Activated T-cell treated with anti-CD3 and anti-CD28 coated beads, Interleukin-2, amount 50 U/mL, for 72 hours (primary cell): ENCODE measurements around the gene FADS6. TPM values are rescaled to one million over a fixed set of nuclear protein-coding genes. Genes with fewer than 3 reads are reported as not detected.

Experiments
- ATAC-seq, 2 donors: fragments of 150-1000 bp; cut with Tn5 transposase; replicated peaks in 1 of 2; 2 replicates each; pipeline ENCODE4 v1.10.0; 2021; ENCODE audit warnings: moderate library complexity in 2 of 2, mild to moderate bottlenecking in 1 of 2
- DNase-seq, 2 donors: peaks; one replicate each; pipeline ENCODE4 v3.0.0; 2021 to 2022; ENCODE audit warnings: mixed read lengths in 1 of 2
- H3K27ac Mint-ChIP-seq: one replicate; pipeline ENCODE4 v1.8.0; 2022; ENCODE audit warnings: mild to moderate bottlenecking, moderate library complexity, mixed read lengths
- H3K27me3 Mint-ChIP-seq: one replicate; pipeline ENCODE4 v1.8.0; 2022; ENCODE audit warnings: low read depth, mixed read lengths
- H3K36me3 Mint-ChIP-seq, 2 donors: one replicate each; pipeline ENCODE4 v1.8.0; 2022; ENCODE audit warnings: mixed read lengths in 2 of 2, mild to moderate bottlenecking in 1 of 2; ENCODE audit not compliant: insufficient read depth in 2 of 2
- H3K4me1 Mint-ChIP-seq: one replicate; pipeline ENCODE4 v1.8.0; 2022; ENCODE audit warnings: low read depth, mixed read lengths
- H3K4me3 Mint-ChIP-seq, 2 donors: one replicate each; pipeline ENCODE4 v1.8.0; 2022; ENCODE audit warnings: mild to moderate bottlenecking in 2 of 2, mixed read lengths in 2 of 2, moderate library complexity in 2 of 2
- H3K9me3 Mint-ChIP-seq, 2 donors: one replicate each; pipeline ENCODE4 v1.8.0; 2022; ENCODE audit warnings: mixed read lengths in 2 of 2
- total RNA-seq, 2 donors: library from RNA; stranded (reverse); gene quantifications; one replicate each; pipeline ENCODE4 v1.2.3, GENCODE V29; 2022

The FADS6 gene
- total RNA-seq, 2 donors from 2014 or later = not detected

DNA sequence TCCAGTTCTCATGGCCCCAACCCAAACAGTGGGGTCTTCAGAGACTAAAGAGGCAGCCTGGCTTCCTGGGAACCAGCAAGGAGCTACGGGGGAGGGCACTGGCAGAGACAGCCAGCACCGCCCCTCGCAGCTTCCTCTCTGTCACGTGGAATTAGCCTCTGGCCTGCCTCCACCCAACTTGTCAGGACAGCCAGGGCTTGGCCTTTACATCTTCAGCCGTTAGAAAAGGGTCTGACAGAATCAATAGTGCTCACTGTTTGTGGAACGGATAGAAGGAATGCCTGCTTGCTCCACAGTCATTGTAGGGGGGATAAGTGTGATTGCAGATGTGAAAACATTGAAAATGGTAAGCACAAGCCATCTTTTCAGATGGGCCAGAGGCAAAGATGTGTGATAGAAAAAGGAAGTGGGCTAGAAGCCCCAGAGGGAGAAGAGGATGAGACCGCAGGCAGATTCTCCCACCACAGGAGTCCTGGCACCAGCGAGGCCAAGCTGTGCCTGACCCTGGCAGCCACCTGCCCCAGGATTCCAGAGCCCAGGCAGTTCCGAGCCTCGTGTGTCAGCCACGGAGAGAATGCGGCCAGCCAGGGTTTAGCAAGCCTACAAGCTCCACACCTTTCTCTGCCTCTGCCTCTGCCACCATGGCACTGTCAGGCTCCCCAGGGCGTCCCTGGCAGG is 52.3 kb downstream of the FADS6 start:
- ATAC-seq (no peak), DNase-seq (no peak)
- no peaks in the 10 kb centered on the region for H3K36me3 Mint-ChIP-seq
- peaks cover 17% of the 10 kb centered on the region for H3K27me3 Mint-ChIP-seq
- H3K27ac Mint-ChIP-seq = no peak overlapping the region
- no peak overlapping the region for H3K4me3 Mint-ChIP-seq
- peaks cover 22% of the 10 kb centered on the region for H3K4me1 Mint-ChIP-seq
- no peaks in the 10 kb centered on the region for H3K9me3 Mint-ChIP-seq

GRCh38 chr17:74839990-74840852 is 53.2 kb downstream of the FADS6 start:
- ATAC-seq = peak; percentile 25 to 42
- H3K27ac Mint-ChIP-seq = no peak overlapping the region

DNA sequence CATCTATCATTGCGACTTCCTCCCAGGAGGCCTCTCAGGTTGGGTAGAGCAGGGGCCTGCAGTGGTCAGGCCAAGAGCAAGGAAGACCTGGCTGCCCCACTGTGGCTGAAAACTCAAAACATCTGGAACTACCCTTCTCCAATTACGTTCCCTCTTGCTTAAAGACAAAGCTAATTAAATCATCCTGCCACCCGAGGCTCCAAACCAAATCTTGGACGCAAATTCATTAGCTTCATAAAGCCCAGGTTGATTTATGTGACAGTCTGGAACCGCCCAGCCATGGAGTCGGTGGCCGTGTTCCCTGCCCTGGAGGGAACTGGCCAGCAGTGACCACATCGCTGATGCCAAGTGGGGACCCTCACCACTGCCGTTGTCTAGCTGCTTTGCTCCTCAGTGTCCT is 55.2 kb downstream of the FADS6 start:
- Mint-ChIP-seq H3K4me3 (no peak overlapping the region), H3K9me3 (no peaks in the 10 kb centered on the region), H3K27me3 (peaks cover 7% of the 10 kb centered on the region), H3K36me3 (no peaks in the 10 kb centered on the region), H3K27ac (no peak overlapping the region), H3K4me1 (peaks cover 22% of the 10 kb centered on the region)
- DNase-seq (no peak), ATAC-seq (no peak)

More at GRCh38 chr17:74839990-74840852, 53.2 kb downstream of the FADS6 start:
- H3K4me3 Mint-ChIP-seq = no peak overlapping the region
- H3K36me3 Mint-ChIP-seq = no peaks in the 10 kb centered on the region
- no peaks in the 10 kb centered on the region for H3K9me3 Mint-ChIP-seq
- H3K27me3 Mint-ChIP-seq = peaks cover 17% of the 10 kb centered on the region
- DNase-seq = no peak
- peaks cover 22% of the 10 kb centered on the region for H3K4me1 Mint-ChIP-seq

- Mint-ChIP-seq H3K27ac (no peak overlapping the region), H3K4me3 (no peak overlapping the region), H3K9me3 (no peaks in the 10 kb centered on the region), H3K4me1 (peaks cover 22% of the 10 kb centered on the region), H3K36me3 (no peaks in the 10 kb centered on the region), H3K27me3 (peaks cover 7% of the 10 kb centered on the region)
- ATAC-seq (no peak), DNase-seq (no peak)
These were observed 56.6 kb downstream of the FADS6 start for GRCh38 chr17:74836691-74837467.

DNA sequence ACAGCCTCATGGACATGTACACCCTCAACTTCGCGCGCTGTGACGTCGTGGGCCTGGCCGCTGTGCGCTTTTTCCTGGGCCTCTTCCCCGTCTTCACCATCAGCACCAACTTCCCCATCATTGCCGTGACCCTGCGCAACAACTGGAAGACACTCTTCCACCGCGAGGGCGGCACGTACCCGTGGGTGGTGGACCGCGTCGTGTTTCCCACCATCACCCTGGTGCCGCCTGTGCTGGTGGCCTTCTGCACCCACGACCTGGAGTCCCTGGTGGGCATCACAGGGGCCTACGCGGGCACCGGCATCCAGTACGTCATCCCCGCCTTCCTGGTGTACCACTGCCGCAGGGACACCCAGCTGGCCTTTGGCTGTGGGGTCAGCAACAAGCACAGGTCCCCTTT is 57.2 kb downstream of the FADS6 start:
- Mint-ChIP-seq H3K9me3 (no peaks in the 10 kb centered on the region), H3K4me1 (peaks cover 17% of the 10 kb centered on the region), H3K4me3 (no peak overlapping the region), H3K27ac (no peak overlapping the region), H3K27me3 (peaks cover 5% of the 10 kb centered on the region), H3K36me3 (no peaks in the 10 kb centered on the region)
- DNase-seq = no peak
- ATAC-seq = no peak

- Mint-ChIP-seq H3K27me3 (no peaks in the 10 kb centered on the region), H3K4me3 (no peak overlapping the region), H3K4me1 (no peaks in the 10 kb centered on the region), H3K9me3 (no peaks in the 10 kb centered on the region), H3K36me3 (no peaks in the 10 kb centered on the region), H3K27ac (no peak overlapping the region)
- ATAC-seq = no peak
- DNase-seq = no peak
These were observed 59.7 kb downstream of the FADS6 start for GRCh38 chr17:74833501-74834377.

DNA sequence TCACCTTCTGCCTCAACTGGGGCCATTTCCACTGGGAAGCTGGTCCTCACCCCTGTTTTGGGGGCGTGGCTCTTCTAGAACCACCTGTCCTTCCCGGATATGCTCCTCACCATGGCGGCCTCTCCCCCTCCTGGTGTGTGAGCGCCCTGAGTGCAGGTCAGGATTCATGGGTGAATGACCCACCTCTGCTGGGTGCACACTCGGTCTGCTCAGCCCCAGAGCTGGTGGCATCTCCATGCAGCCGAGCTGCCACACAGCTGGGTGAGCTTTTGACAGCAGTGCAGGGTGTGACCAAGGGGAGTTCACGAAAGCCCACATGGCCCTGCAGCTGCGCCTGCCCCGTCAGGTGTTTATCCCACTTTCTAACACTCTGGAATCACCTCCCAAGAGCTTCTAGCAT is 61.0 kb downstream of the FADS6 start:
- ATAC-seq = no peak
- Mint-ChIP-seq H3K36me3 (no peaks in the 10 kb centered on the region), H3K9me3 (no peaks in the 10 kb centered on the region), H3K27me3 (no peaks in the 10 kb centered on the region), H3K4me1 (no peaks in the 10 kb centered on the region), H3K4me3 (no peak overlapping the region), H3K27ac (no peak overlapping the region)
- DNase-seq = no peak

DNA sequence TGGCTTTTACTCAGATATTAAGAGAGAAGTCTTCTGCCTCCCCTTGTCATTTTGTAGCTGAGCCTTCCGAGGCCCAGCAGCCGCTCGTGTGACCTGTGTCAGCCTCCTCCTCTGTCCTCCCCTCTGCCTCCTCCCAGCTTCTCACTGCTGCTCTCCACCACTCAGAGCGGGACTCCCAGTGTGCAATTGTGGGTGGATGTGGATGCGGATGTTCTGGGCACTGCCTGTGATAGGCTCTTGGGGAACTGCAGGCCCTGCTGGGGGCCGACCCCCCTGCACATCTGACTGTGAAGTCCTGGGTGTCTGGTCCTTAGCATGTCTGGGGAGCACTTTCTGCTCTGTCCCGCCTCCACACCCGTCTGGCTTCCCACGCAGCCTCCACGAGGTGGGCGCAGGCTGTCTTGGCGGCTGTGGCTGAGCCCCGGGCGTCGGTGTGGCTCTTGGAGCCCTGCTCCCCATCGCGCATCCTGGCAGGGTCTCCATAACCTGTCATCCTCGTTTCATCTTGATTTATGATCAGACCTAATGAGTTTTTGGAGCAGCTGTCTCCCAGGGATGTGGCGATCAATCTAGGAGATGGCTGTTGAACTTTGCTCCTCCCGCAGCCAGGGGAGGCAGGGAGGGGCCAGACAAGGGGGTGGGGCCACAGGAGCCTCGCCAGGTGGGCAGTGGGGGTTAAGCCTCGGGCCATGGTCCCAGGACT is 61.8 kb downstream of the FADS6 start:
- H3K27me3 Mint-ChIP-seq = no peaks in the 10 kb centered on the region
- H3K4me1 Mint-ChIP-seq = no peaks in the 10 kb centered on the region
- H3K36me3 Mint-ChIP-seq = no peaks in the 10 kb centered on the region
- no peak overlapping the region for H3K27ac Mint-ChIP-seq
- ATAC-seq = no peak
- no peak for DNase-seq
- H3K4me3 Mint-ChIP-seq = no peak overlapping the region
- H3K9me3 Mint-ChIP-seq = no peaks in the 10 kb centered on the region

GRCh38 chr17:74830861-74831260 is 62.6 kb downstream of the FADS6 start:
- Mint-ChIP-seq H3K9me3 (no peaks in the 10 kb centered on the region), H3K27me3 (no peaks in the 10 kb centered on the region), H3K27ac (no peak overlapping the region), H3K4me1 (no peaks in the 10 kb centered on the region), H3K36me3 (no peaks in the 10 kb centered on the region), H3K4me3 (no peak overlapping the region)
- ATAC-seq = no peak
- DNase-seq = no peak

DNA sequence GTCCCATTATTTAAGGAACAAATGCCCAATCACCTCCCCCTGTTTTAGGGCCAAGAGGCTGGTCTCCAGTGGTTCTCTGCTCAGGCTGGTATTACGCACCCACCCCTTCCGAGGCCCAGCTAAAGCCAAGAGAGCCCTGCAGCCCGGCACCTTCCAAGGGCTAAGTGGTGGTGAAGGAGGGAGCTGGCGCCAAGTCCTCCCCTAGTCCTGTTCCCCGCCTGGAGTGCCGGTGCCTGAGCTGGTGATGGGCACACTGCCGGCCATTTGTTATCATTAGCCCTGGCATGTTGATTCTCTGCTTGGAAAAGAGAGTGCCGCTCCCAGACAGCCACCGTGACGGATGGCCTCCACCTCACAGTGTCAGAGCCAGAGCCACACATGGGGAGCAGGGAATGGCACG is 65.6 kb downstream of the FADS6 start:
- no peak overlapping the region for H3K4me3 Mint-ChIP-seq

More for the DNA sequence above, 65.6 kb downstream of the FADS6 start:
- H3K4me1 Mint-ChIP-seq = no peaks in the 10 kb centered on the region
- no peak for ATAC-seq
- H3K36me3 Mint-ChIP-seq = no peaks in the 10 kb centered on the region
- no peak overlapping the region for H3K27ac Mint-ChIP-seq
- H3K9me3 Mint-ChIP-seq = no peaks in the 10 kb centered on the region
- no peak for DNase-seq
- H3K27me3 Mint-ChIP-seq = no peaks in the 10 kb centered on the region
